Measurements from ENCODE around the gene SHISA4. TPM values are rescaled to one million over a fixed set of nuclear protein-coding genes. Genes with fewer than 3 reads are reported as not detected.
"Not testable (repeated sequence)": the region's sequence is repeated elsewhere in the genome, so short reads cannot be mapped to it uniquely, and the experiment has no call there.

SHISA4 gene, protein sequence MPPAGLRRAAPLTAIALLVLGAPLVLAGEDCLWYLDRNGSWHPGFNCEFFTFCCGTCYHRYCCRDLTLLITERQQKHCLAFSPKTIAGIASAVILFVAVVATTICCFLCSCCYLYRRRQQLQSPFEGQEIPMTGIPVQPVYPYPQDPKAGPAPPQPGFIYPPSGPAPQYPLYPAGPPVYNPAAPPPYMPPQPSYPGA
- polyA plus RNA-seq (ENCODE audit: insufficient read length in 10 of 10) = 10 to 100 TPM; 31.9 to 84.7 (median 61.6) TPM
- long read RNA-seq, donor 1, transcript SHISA4-201 (5 exons, 1,341 nt) = major isoform, 6 of 45 reads
- long read RNA-seq, donor 1, partial matches to known transcripts = 35 of 45 reads
- long read RNA-seq, donor 1, other reads (novel, unspliced or antisense) = 0 of 45 reads
- long read RNA-seq, donor 2, transcript SHISA4-201 (5 exons, 1,341 nt) = major isoform, 6 of 20 reads
- long read RNA-seq, donor 2, partial matches to known transcripts = 10 of 20 reads
- long read RNA-seq, donor 2, other reads (novel, unspliced or antisense) = 0 of 20 reads
- long read RNA-seq, donor 3 = 0 reads
- long read RNA-seq, donor 4, transcript SHISA4-201 (5 exons, 1,341 nt) = major isoform, 9 of 43 reads
- long read RNA-seq, donor 4, partial matches to known transcripts = 33 of 43 reads
- long read RNA-seq, donor 4, other reads (novel, unspliced or antisense) = 0 of 43 reads
- long read RNA-seq, donor 5, transcript SHISA4-202 (5 exons, 914 nt) = major isoform, 5 of 49 reads
- long read RNA-seq, donor 5, transcript SHISA4-201 (5 exons, 1,341 nt) = major isoform, 5 of 49 reads
- long read RNA-seq, donor 5, partial matches to known transcripts = 39 of 49 reads
- long read RNA-seq, donor 5, other reads (novel, unspliced or antisense) = 0 of 49 reads
- long read RNA-seq, donor 6, transcript SHISA4-201 (5 exons, 1,341 nt) = major isoform, 8 of 55 reads
- long read RNA-seq, donor 6, partial matches to known transcripts = 45 of 55 reads
- long read RNA-seq, donor 6, other reads (novel, unspliced or antisense) = 0 of 55 reads
- long read RNA-seq, donor 7, transcript SHISA4-201 (5 exons, 1,341 nt) = major isoform, 6 of 14 reads
- long read RNA-seq, donor 7, partial matches to known transcripts = 8 of 14 reads
- long read RNA-seq, donor 7, other reads (novel, unspliced or antisense) = 0 of 14 reads
- long read RNA-seq, donor 8, transcript SHISA4-201 (5 exons, 1,341 nt) = major isoform, 5 of 14 reads
- long read RNA-seq, donor 8, partial matches to known transcripts = 9 of 14 reads
- long read RNA-seq, donor 8, other reads (novel, unspliced or antisense) = 0 of 14 reads
- long read RNA-seq, donor 9, partial matches to known transcripts = 0 of 2 reads
- long read RNA-seq, donor 9, other reads (novel, unspliced or antisense) = 0 of 2 reads

DNA sequence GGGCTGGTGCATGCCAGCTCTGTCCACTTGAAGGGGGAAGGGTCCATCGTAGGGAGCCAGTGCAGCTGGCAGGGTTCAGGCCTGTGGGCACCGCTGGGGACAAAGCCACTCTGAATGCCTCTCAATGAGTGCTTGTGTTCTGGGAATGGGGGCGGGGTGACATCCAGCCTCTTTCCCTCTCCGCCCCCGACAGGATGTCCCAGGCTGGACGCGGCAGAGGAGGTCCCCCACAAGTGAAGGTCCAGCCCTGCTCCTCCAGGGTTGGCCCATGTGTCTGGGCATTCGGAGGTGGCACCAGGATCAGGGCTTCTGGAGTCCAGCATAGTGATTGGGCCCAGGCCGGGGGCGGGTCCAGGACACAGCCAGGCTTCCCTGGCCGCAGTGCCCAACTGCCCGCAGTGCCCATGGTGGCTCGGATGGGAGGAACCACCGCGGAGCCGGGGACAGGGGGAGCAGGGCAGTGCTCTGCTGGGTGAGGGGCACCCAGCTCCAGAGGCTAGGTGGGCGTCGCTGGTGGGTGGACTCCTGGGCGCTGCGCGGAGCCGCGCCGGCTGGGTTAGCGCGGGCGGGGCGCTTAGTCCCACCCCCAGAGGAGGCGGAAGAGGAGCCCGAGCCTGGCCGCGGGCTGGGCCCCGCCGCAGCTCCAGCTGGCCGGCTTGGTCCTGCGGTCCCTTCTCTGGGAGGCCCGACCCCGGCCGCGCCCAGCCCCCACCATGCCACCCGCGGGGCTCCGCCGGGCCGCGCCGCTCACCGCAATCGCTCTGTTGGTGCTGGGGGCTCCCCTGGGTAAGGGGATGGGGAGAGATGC, at the start of gene SHISA4:
SHISA4 (plus strand) TSS at position 617 of the 808 bp plus-strand sequence; CDS start at position 714, 97 bp downstream.
- peak in 2 of 3 donors; percentile 61 to 84 for DNase-seq

DNA sequence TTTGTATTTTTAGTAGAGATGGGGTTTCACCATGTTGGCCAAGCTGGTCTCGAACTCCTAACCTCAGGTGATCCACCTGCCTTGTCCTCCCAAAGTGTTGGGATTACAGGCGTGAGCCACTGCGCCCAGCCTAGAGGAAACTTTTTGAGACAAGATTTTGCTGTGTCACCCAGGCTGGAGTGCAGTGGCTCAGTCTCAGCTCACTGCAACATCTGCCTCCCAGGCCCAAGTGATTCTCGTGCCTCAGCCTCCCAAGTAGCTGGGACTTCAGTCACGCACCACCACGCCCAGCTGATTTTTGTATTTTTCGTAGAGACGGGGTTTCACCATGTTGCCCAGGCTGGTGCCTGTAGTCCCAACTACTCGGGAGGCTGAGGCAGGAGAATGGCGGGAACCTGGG, 49.6 kb upstream of the SHISA4 start:
- not testable (repeated sequence) for DNase-seq

DNA sequence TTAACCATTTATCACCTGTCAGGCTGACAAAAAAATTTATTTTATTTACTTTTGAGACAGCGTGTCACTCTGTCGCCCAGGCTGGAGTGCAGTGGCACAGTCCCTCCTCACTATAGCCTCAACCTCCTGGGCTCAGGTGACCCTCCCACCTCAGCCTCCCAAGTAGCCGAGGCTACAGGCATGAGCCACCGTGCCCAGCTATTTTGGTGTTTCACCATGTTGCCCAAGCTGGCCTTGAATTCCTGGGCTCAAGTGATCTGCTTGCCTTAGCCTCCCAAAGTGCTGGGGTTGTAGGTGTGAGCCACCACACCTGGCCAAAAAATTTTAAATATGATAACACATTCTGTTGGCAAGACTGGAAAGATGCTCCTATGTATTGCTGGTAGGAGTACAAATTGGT, 48.6 kb upstream of the SHISA4 start:
- no peak for DNase-seq

DNA sequence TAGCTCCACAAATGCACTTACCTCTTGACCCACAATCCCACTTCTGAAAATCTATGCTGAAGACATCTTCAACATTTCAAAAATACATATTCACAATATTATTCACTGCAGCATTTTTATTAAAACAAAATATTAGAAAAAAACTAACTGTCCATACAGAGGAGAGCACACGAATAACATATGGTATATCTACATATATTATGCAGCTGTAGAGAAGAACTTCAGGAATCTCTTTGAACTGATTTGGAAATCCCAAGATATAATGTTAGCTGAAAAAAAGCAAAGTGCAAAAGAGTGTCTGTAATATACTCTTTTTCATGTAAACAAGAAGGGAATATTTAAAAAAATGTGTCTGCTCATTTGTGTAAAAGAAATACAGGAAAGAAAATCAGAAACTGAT, 48.2 kb upstream of the SHISA4 start:
- no peak for DNase-seq

DNA sequence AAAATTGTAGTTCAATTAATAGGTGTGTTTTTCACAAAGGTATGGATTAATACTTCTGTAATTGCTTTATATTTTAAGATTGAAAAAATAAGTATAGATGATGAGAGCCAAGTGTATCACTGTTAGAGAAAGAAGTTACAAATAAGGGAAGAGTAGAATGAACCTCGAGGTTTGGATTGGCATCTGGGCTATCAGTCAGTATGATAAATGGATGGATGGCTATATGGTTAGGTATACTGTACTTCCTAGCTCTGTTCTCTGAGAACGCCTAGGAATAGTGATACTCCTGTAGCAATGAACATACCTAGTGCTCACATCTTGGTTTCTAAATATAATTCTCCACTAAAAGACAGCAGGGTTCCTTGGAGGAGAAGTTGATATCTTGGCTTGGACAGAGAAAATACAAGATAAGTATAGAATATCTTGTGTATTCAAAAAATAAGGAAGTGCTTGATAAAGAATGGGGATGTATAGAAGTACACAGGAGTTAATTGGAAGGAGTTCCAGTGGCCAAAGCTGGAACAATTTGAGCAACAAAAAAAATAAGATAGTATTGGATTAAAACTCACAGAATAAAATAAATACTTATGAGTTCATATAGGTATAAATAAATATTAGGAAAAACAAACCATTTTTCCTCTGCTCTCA, 47.3 kb upstream of the SHISA4 start:
- DNase-seq = no peak

DNA sequence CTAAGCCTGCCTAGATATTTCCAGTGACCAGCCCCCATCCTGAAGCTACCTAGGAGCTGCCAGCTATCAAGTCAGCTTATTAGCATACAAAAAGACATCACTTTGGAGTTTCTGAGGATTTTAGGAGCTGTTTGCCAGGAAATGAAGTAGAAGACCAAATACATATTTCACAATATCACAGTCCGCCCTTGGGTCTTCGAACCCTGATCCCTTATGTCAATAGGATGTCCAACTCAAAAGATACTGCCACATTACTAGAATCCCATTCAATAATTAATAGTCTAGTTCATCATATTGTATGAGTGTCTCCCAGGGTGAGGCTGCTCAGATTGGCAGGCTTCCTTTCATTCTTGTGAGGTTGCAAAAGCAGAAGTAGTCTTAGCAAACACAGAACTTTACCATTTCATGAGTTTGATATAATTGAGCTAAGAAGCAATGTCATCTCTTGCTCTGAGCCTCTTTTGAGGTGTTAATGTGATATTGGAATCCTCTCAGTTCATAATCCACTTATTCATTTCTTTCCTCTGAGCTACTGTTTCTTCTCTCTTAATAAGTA, 46.1 kb upstream of the SHISA4 start:
- no peak for DNase-seq

DNA sequence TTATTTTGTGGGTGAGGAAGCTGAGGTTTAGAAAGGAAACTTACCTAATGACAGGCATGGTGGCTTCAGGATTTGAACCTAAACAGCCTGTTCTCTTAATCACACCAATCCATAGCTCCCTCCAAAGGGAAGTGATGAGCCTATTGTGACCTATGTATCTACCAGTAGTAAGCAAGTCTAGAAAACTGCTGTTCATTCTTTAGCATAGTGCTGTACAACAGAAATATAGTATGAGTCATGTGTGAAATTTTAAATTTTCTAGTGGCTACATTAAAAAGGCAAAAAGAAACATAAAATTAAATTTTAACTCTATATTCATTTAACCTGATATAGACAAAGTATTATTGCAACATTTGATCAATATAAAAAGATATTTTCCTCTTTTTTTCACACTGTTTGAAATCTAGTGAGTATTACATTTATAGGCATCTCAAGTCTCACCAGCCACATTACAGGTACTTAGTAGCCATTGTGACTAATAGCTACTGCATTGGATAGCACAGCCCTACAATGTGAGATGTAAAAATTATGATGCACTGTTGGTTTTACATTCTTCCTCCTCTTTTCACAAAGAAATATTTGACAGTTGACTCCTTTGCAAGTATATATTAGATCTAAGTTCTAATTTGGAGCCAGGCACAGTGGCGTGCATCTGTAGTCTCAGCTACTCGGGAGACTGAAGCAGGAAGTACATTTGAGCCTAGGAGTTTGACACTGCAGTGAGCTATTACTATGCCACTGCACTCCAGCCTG, 43.2 kb upstream of the SHISA4 start:
- DNase-seq = peak in 1 of 3 donors; percentile 36

DNA sequence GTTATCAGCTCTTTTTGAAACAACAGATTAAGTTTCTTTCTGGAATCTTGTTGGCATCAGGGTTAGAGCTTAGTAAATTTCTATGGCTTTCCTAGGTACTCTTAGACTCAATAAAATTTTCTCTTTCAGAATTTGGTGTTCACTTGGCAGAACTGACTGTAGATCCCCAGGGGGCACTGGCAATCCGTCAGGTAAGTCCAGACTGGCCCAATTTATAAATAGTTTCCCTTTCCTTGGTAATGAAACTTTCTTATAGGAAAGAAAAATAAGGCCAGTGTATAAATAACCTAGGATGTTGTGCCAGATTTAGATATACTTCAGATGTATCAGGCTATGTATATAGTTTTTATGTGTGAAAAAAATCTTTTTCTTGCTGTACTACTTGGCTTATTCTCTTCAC, 41.5 kb upstream of the SHISA4 start:
- DNase-seq = no peak

DNA sequence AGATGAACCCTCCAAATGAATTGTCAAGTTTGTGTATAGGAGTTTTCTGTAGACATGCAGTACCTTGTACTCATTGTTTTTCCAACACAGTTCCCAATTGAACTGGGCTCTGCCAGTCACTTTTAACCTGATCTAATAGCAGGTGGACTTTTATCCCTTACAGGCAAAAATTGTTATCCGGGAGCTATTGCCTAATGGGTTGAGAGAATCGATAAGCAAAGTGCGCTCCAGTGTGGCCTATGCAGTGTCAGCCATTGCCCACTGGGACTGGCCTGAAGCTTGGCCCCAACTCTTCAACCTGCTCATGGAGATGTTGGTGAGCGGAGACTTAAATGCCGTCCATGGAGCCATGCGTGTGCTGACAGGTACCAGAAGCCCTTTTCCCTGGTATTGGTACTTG, 40.5 kb upstream of the SHISA4 start:
- no peak for DNase-seq

DNA sequence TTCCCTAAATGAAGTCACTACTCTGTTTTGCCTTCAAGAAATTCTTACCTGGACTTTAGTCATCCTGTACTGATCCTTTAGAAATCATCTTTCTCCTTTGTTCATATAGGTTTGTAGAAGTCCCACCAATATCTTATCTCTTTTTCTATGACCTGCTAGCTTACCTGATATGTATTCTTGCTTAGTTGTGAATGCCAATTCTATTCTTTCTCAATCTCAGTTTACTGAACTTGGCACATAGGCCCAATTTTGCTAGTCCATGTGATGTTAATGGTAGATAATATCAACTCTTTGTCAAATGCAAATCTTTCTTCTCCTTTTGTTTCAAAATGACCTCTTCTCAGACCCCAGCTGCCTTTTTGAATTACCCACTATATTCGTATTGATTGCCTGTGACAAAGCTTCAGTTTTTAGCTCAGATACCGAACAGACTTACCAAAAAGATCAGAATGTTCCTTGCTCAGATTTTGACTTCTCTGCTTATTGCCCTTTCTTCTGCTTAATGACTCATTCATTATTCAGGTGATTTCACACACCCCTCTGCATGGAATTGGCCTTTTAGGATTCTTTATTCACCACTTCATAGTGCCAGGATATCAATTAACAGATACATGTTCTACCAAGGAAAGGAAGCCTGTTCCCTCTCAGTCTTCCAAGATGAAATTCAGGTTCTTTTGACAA, 39.2 kb upstream of the SHISA4 start:
- no peak for DNase-seq

DNA sequence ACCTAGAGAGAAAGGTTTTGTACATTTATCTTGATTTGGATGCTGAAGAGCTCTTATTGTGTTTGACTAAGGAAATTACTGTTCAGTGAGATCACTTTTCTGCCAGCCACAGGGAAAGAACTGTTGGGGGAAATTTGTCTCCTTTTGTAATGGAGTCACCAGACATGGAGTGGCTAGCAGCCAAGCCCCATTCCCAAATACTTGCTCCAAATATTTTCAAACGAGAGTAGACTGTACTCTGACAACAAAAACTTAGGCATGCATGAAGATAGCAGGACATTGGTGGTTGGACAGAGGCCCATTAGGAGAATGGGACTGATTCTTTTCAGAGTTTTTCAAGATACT, 38.7 kb upstream of the SHISA4 start:
- peak; percentile 16 to 86 (median 51) for DNase-seq

DNA sequence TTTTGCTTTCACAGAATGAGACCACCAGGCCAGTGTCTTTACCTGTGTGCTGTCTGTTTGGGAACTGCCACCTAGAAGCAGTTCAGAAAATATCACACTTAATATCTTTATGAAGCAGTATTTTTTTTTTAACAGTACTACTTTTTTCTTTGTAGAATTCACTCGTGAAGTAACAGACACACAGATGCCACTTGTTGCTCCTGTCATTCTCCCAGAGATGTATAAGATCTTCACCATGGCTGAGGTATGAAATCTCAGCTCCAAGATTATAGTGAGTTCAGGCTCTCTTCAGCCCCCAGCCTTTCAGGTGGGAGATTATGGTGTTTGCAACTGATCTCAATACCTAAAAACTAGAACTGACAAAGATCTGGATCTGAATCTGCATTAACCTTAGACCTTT, 36.7 kb upstream of the SHISA4 start:
- no peak for DNase-seq

DNA sequence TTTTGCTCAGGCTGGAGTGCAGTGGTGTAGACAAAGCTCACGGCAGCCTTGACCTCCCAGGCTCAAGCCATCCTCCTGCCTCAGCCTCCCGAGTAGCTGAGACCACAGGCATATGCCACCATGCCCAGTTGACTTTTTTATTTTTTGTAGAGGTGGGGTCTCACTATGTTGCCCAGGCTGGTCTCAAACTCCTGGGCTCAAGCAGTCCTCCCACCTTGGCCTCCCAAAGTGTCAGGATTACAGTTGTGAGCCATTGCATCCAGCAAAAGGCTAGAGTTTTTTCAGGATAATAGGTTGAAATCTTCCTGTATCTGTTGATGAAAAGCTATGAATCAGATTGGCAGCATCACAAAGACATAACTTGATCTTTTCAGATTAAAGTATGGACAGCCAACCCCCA, 32.0 kb upstream of the SHISA4 start:
- DNase-seq = not testable (repeated sequence)

DNA sequence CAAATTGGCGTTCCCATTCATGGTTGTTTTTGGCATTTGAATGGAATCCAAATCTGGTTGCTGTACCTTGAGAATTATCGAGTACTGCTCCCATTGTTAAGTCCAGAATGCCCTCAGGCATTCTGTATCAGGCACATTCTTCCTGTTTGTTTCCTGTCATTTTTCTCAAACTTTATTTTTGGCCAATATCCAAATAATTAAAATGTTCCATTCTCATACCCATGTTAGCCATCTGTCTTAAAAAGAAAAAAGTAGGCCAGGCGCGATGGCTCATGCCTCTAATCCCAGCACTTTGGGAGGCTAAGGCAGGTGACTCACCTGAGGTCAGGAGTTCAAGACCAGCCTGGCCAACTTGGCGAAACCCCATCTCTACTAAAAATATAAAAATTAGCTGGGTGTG, 29.3 kb upstream of the SHISA4 start:
- DNase-seq = no peak

DNA sequence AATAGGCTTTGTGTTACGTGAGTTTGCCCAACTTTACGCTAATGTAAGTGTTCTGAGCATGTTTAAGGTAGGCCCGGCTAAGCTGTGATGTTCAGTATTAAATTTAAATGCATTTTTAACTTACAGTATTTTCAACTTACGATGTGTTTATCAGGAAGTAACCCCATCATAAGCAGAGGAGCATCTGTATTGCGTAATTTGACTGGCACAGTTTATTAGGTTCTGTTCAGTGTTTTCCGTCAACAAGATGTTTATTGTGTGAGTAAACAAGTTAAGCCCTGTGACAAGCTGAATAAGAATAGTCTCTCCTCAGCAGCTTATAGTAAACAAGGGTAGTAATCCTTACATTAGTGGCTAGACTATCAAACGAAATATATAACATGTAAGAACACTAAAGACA, 27.2 kb upstream of the SHISA4 start:
- DNase-seq = no peak

DNA sequence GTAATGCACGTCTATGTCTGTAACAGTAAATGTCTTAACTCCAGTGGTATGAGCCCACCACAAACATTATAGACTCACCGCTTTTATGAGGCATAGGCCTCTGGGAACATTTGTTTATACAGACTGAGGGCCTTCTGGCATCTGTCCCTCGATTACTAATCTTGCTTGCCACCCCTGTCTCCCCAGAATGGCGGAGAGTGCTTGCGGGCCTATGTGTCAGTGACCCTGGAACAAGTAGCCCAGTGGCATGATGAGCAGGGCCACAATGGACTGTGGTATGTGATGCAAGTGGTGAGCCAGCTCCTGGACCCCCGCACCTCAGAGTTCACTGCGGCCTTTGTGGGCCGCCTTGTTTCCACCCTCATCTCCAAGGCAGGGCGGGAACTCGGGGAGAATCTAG, 18.3 kb upstream of the SHISA4 start:
- DNase-seq = no peak

DNA sequence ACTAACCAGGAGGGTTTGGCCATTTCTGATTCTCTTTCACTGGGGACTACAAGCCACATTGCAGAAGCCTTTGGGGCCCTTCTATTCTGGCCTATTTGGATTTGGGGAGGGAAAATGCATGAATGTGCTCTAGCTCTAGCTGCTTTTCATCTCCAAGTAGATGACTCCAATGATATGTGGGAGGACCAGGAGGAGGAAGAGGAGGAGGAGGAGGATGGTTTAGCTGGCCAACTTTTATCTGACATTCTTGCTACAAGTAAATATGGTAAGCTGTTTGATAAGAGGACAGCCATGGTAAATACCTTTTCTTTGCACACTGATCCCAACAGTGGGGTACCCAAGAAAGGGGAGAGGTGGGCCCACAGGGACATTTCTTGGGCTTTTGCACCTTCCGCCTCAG, 14.0 kb upstream of the SHISA4 start:
- no peak for DNase-seq

DNA sequence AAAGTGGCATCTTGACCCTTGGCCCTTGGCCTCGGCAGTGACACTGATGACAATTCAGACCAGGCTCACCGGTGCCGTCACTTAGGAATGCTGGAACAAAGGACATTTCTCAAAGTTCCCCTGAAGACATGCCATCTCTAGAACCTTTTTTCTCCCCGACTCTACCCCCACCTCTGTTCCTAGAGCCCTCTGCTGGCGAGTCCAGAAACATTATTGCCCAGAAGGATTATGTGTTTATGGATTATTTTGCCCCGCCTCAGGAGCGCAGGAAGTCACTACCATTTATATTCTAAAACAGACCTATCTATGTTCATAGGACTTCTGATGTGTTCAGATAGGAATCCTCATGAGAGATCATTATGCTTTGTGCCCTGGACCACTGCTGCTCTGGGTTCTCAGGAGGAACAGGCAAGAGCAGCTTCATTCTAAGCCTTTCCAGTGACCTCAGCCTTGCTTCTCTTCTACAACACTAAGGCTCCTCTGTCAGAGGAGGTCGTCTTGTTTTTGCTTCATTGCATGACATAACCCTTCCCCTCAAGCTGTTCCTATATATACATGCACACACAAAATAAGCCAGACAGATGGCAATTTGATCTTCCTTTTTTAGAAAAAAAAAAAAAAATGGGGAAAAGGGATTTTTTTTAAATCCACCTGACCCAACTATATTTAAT, 12.4 kb upstream of the SHISA4 start:
- DNase-seq = no peak
